Adipose tissue (tissue), 3 donors: ENCODE data around the gene CADPS2. TPM values are rescaled to one million over a fixed set of nuclear protein-coding genes. Genes with fewer than 3 reads are reported as not detected.

Experiments used
- polyA plus RNA-seq, 3 donors: library from polyadenylated mRNA; stranded (reverse); fragments of 200-250 nt; gene quantifications; one replicate each; pipeline ENCODE4 v1.2.3, GENCODE V29; 2013
- donor health status: healthy with polysubstance abuse.
- donor health status: Bipolar disorder and iron deficiency.
- donor health status: healthy.

The CADPS2 gene
- polyA plus RNA-seq, 3 donors: 7.3 to 14.8 (median 11.5) TPM

Other genes starting within 250 kb of the CADPS2 start
- under 1 TPM in 1 of 3 donors, not detected in 2; 0.10 TPM for gene RNF133, start 187.3 kb downstream of the CADPS2 start, polyA plus RNA-seq
- under 1 TPM; 0.08 to 0.22 (median 0.10) TPM for gene RNF148, start 183.5 kb downstream of the CADPS2 start, polyA plus RNA-seq
- not detected for gene TAS2R16, start 109.2 kb upstream of the CADPS2 start, polyA plus RNA-seq